ENCODE measurements around the gene RPL13.

- no peak for TF ChIP-seq TARDBP (IDR thresholded peaks at IDR 0.05)
- no peak for TF ChIP-seq MAX (CRISPR knock-in tag; IDR thresholded peaks at IDR 0.05)
- TF ChIP-seq TFAM (CRISPR knock-in tag; conservative IDR thresholded peaks at IDR 0.05): no peak
Observed at GRCh38 chr16:89531821-89532526, 28.5 kb upstream of the RPL13 start.
